Nephron (organoid): ENCODE measurements around the gene CFAP210.

Source experiments
- H3K27ac Mint-ChIP-seq, 3 experiments: 2 replicates each; pipeline ENCODE4 v1.8.0; 2020; ENCODE audit warnings: mixed read lengths in 3 of 3, mild to moderate bottlenecking in 2 of 3, moderate library complexity in 1 of 3
- H3K27me3 Mint-ChIP-seq: 2 replicates; pipeline ENCODE4 v1.8.0; 2021; ENCODE audit warnings: low read depth, mild to moderate bottlenecking, moderate library complexity, mixed read lengths
- H3K36me3 Mint-ChIP-seq: 2 replicates; pipeline ENCODE4 v1.8.0; 2020; ENCODE audit warnings: low read depth, mixed read lengths
- H3K4me1 Mint-ChIP-seq: 2 replicates; pipeline ENCODE4 v1.8.0; 2020; ENCODE audit warnings: mixed read lengths
- H3K4me3 Mint-ChIP-seq, 3 experiments: 2 replicates each; pipeline ENCODE4 v1.8.0; 2020; ENCODE audit warnings: mild to moderate bottlenecking in 3 of 3, mixed read lengths in 3 of 3, moderate library complexity in 2 of 3
- H3K9me3 Mint-ChIP-seq: 2 replicates; pipeline ENCODE4 v1.8.0; 2020; ENCODE audit warnings: mixed read lengths
- CTCF ChIP-seq, 3 experiments: fragments of 200-600 bp; sonication (generic); IDR thresholded peaks; one replicate each; pipeline ENCODE4 v1.5.0; 2021; ENCODE audit warnings: antibody characterized with exemption in 3 of 3; ENCODE audit not compliant: unreplicated experiment in 3 of 3

Gene CFAP210

GRCh38 chr2:169670215-169670651 is 24.0 kb downstream of the CFAP210 start:
- Mint-ChIP-seq H3K27me3 (no peaks in the 10 kb centered on the region), H3K9me3 (no peaks in the 10 kb centered on the region), H3K36me3 (no peaks in the 10 kb centered on the region), H3K4me3 (no peak overlapping the region), H3K4me1 (no peaks in the 10 kb centered on the region), H3K27ac (no peak overlapping the region)
- TF ChIP-seq CTCF (IDR thresholded peaks at IDR 0.05; ENCODE audit: unreplicated experiment in 3 of 3): no peak

- Mint-ChIP-seq H3K4me1 (no peaks in the 10 kb centered on the region), H3K36me3 (no peaks in the 10 kb centered on the region), H3K4me3 (no peak overlapping the region), H3K27me3 (no peaks in the 10 kb centered on the region), H3K27ac (no peak overlapping the region), H3K9me3 (no peaks in the 10 kb centered on the region)
- TF ChIP-seq CTCF (IDR thresholded peaks at IDR 0.05; ENCODE audit: unreplicated experiment in 3 of 3): no peak
These were observed 26.6 kb downstream of the CFAP210 start for GRCh38 chr2:169667583-169667982.

GRCh38 chr2:169664978-169665930 is 29.0 kb downstream of the CFAP210 start:
- Mint-ChIP-seq H3K4me1 (no peaks in the 10 kb centered on the region), H3K9me3 (no peaks in the 10 kb centered on the region), H3K36me3 (no peaks in the 10 kb centered on the region), H3K27me3 (no peaks in the 10 kb centered on the region), H3K27ac (no peak overlapping the region), H3K4me3 (no peak overlapping the region)
- TF ChIP-seq CTCF (IDR thresholded peaks at IDR 0.05; ENCODE audit: unreplicated experiment in 3 of 3): no peak

- Mint-ChIP-seq H3K27me3 (no peaks in the 10 kb centered on the region), H3K4me3 (no peak overlapping the region), H3K4me1 (no peaks in the 10 kb centered on the region), H3K36me3 (no peaks in the 10 kb centered on the region), H3K9me3 (no peaks in the 10 kb centered on the region), H3K27ac (no peak overlapping the region)
- no peak for TF ChIP-seq CTCF (IDR thresholded peaks at IDR 0.05; ENCODE audit: unreplicated experiment in 3 of 3)
These were observed 29.6 kb downstream of the CFAP210 start for GRCh38 chr2:169664600-169664977.

- Mint-ChIP-seq H3K4me3 (no peak overlapping the region), H3K27me3 (no peaks in the 10 kb centered on the region), H3K36me3 (no peaks in the 10 kb centered on the region), H3K27ac (no peak overlapping the region), H3K4me1 (no peaks in the 10 kb centered on the region), H3K9me3 (no peaks in the 10 kb centered on the region)
- no peak for TF ChIP-seq CTCF (IDR thresholded peaks at IDR 0.05; ENCODE audit: unreplicated experiment in 3 of 3)
These were observed 31.0 kb downstream of the CFAP210 start for GRCh38 chr2:169663247-169663646.

GRCh38 chr2:169662744-169663143 is 31.5 kb downstream of the CFAP210 start:
- TF ChIP-seq CTCF (IDR thresholded peaks at IDR 0.05; ENCODE audit: unreplicated experiment in 3 of 3): no peak
- Mint-ChIP-seq H3K27me3 (no peaks in the 10 kb centered on the region), H3K27ac (no peak overlapping the region), H3K36me3 (no peaks in the 10 kb centered on the region), H3K4me3 (no peak overlapping the region), H3K9me3 (no peaks in the 10 kb centered on the region), H3K4me1 (no peaks in the 10 kb centered on the region)
